Aorta (tissue), 5 donors: Measurements from ENCODE around the gene ERP27. TPM values are rescaled to one million over a fixed set of nuclear protein-coding genes. Genes with fewer than 3 reads are reported as not detected.
A peak's percentile ranks its signal among the peaks of the same experiment; 100 is the strongest.

Experiments used
- ATAC-seq: fragments of 200-7000 bp; cut with Tn5 transposase; one replicate; pipeline ENCODE4 v1.9.1; 2022; ENCODE audit warnings: moderate library complexity; ENCODE audit not compliant: low FRiP score
- DNase-seq, 2 donors: peaks; one replicate each; pipeline ENCODE4 v3.0.0-alpha.2; 2020
- H3K27ac ChIP-seq, 2 donors: one replicate each; pipeline ENCODE4 v1.5.1; 2013; ENCODE audit warnings: low read length in 2 of 2, mild to moderate bottlenecking in 2 of 2, moderate library complexity in 2 of 2, control low read depth in 1 of 2, inconsistent platforms in 1 of 2, low read depth in 1 of 2
- H3K27me3 ChIP-seq, 2 donors: one replicate each; pipeline ENCODE4 v1.6.1; 2013; ENCODE audit warnings: control low read depth in 1 of 2, low read length in 1 of 2, mild to moderate bottlenecking in 1 of 2, moderate library complexity in 1 of 2; ENCODE audit not compliant: insufficient read depth in 2 of 2, control insufficient read depth in 1 of 2
- H3K36me3 ChIP-seq, 2 donors: one replicate each; pipeline ENCODE4 v1.6.1; 2013; ENCODE audit warnings: control low read depth in 1 of 2, low read length in 1 of 2, mild to moderate bottlenecking in 1 of 2; ENCODE audit not compliant: insufficient read depth in 2 of 2, control insufficient read depth in 1 of 2
- H3K4me1 ChIP-seq, 2 donors: one replicate each; pipeline ENCODE4 v1.6.1; 2013; ENCODE audit warnings: low read length in 2 of 2, control low read depth in 1 of 2, mild to moderate bottlenecking in 1 of 2, moderate library complexity in 1 of 2; ENCODE audit not compliant: insufficient read depth in 2 of 2, control insufficient read depth in 1 of 2
- H3K4me3 ChIP-seq, 2 donors: one replicate each; pipeline ENCODE4 v1.5.1; 2013; ENCODE audit warnings: low read length in 2 of 2, control low read depth in 1 of 2, mild to moderate bottlenecking in 1 of 2
- H3K9me3 ChIP-seq: one replicate; pipeline ENCODE4 v1.6.1; 2013; ENCODE audit warnings: mild to moderate bottlenecking, low read length; ENCODE audit not compliant: control insufficient read depth
- WGBS, 2 donors: extraction: QIAGEN DNeasy Blood & Tissue Kit; methylation state at CpG; one replicate each; pipeline ENCODE4 v1.1.7; 2013; 5-methylcytosine and 5-hydroxymethylcytosine counted together
- intact Hi-C, 2 donors: fragments of 100-400 bp; cut with DNase I; formaldehyde crosslinking; loops; one replicate each; pipeline versions ENCODE4 v1.14.2 to v1.15.0; 2022
- polyA plus RNA-seq, 2 donors: library from polyadenylated mRNA; stranded (reverse); fragments of 200-250 nt; gene quantifications; one replicate each; pipeline ENCODE4 v1.2.3, GENCODE V29; 2013
- total RNA-seq, 2 donors: library from RNA; stranded (reverse); fragmentation: NEBNext Ultra II Directional; extraction: Animal tissue kit (Norgen Biotek cat#: 25700); gene quantifications; one replicate each; pipeline ENCODE4 v1.2.1, GENCODE V29; 2021
- donor health status: healthy with polysubstance abuse.
- donor health status: Bipolar disorder and iron deficiency.
- donor health status: DM: no; HTN: no; CAD: no.
- donor health status: DM: no; HTN: no; CAD: no.
- donor health status: DM: yes; HTN: yes; CAD: no.

ERP27 gene
- total and polyA plus RNA-seq, 4 donors, result 0.20 to 5.3 (median 2.2) TPM

GRCh38 chr12:14910090-14910915 is 28.0 kb downstream of the ERP27 start:
- intact Hi-C loops, result no loop called here
- no peaks in the 10 kb centered on the region for H3K36me3 ChIP-seq
- DNase-seq (no peak), ATAC-seq (no peak)
- H3K4me3 ChIP-seq, result no peak overlapping the region
- H3K27ac ChIP-seq, result no peak overlapping the region
- WGBS, 2 donors, result 93 to 94% methylated on average over 5 of the region's 5 CpGs
- H3K9me3 ChIP-seq, result no peaks in the 10 kb centered on the region
- no peaks in the 10 kb centered on the region for H3K4me1 ChIP-seq
- no peaks in the 10 kb centered on the region for H3K27me3 ChIP-seq

- no peak overlapping the region for H3K4me3 ChIP-seq
- no peak for DNase-seq
- peaks cover 0 to 4% of the 10 kb centered on the region in 2 donors for H3K4me1 ChIP-seq
- 94 to 96% methylated on average over 1 of the region's 1 CpG for WGBS, 2 donors
- H3K27me3 ChIP-seq, result no peaks in the 10 kb centered on the region
- H3K36me3 ChIP-seq, result no peaks in the 10 kb centered on the region
- no peak overlapping the region for H3K27ac ChIP-seq
- no peak for ATAC-seq
- intact Hi-C loops, result no loop called here
- no peaks in the 10 kb centered on the region for H3K9me3 ChIP-seq
Observed at GRCh38 chr12:14907953-14908352, 30.4 kb downstream of the ERP27 start.

- WGBS, 2 donors, result 57% methylated on average over 5 of the region's 5 CpGs
- no peak for DNase-seq
- H3K27ac ChIP-seq, result peak overlapping the region in 1 of 2 donors; percentile 57
- no peaks in the 10 kb centered on the region for H3K27me3 ChIP-seq
- intact Hi-C loops, result no loop called here
- no peaks in the 10 kb centered on the region for H3K9me3 ChIP-seq
- H3K4me1 ChIP-seq, result peaks cover 0 to 4% of the 10 kb centered on the region in 2 donors
- no peak overlapping the region for H3K4me3 ChIP-seq
- no peak for ATAC-seq
- H3K36me3 ChIP-seq, result no peaks in the 10 kb centered on the region
Observed at GRCh38 chr12:14906114-14906513, 32.2 kb downstream of the ERP27 start.

- intact Hi-C loops, result no loop called here
- 8 to 16% methylated on average over 5 of the region's 5 CpGs for WGBS, 2 donors
- peak overlapping the region in 1 of 2 donors; percentile 10 for H3K4me3 ChIP-seq
- DNase-seq, result no peak
- no peaks in the 10 kb centered on the region for H3K9me3 ChIP-seq
- ATAC-seq, result peak; percentile 37
- peak overlapping the region; percentile 7 to 19 for H3K27ac ChIP-seq
- H3K27me3 ChIP-seq, result no peaks in the 10 kb centered on the region
- H3K4me1 ChIP-seq, result peaks cover 0 to 4% of the 10 kb centered on the region in 2 donors
- H3K36me3 ChIP-seq, result no peaks in the 10 kb centered on the region
Observed at GRCh38 chr12:14905269-14906004, 32.9 kb downstream of the ERP27 start.

GRCh38 chr12:14904854-14905253 is 33.5 kb downstream of the ERP27 start:
- H3K27me3 ChIP-seq, result no peaks in the 10 kb centered on the region
- H3K9me3 ChIP-seq, result no peaks in the 10 kb centered on the region
- H3K27ac ChIP-seq, result no peak overlapping the region
- H3K4me3 ChIP-seq, result no peak overlapping the region
- intact Hi-C loops, result no loop called here
- no peaks in the 10 kb centered on the region for H3K36me3 ChIP-seq
- peaks cover 0 to 4% of the 10 kb centered on the region in 2 donors for H3K4me1 ChIP-seq
- DNase-seq, result no peak
- WGBS, 2 donors, result 43 to 44% methylated on average over 8 of the region's 8 CpGs
- ATAC-seq, result no peak

- H3K36me3 ChIP-seq, result no peaks in the 10 kb centered on the region
- H3K9me3 ChIP-seq, result no peaks in the 10 kb centered on the region
- no peak for ATAC-seq
- H3K4me3 ChIP-seq, result no peak overlapping the region
- H3K27me3 ChIP-seq, result no peaks in the 10 kb centered on the region
- intact Hi-C loops, result no loop called here
- peak overlapping the region in 1 of 2 donors; percentile 75 for H3K27ac ChIP-seq
- H3K4me1 ChIP-seq, result peaks cover 0 to 4% of the 10 kb centered on the region in 2 donors
- 73 to 77% methylated on average over 5 of the region's 5 CpGs for WGBS, 2 donors
- no peak for DNase-seq
Observed at GRCh38 chr12:14903386-14904098, 34.8 kb downstream of the ERP27 start.

GRCh38 chr12:14902465-14902864 is 35.9 kb downstream of the ERP27 start:
- no peak overlapping the region for H3K4me3 ChIP-seq
- DNase-seq, result no peak
- intact Hi-C loops, result no loop called here
- H3K9me3 ChIP-seq, result no peaks in the 10 kb centered on the region
- 48% methylated on average over 2 of the region's 2 CpGs for WGBS, 2 donors
- ATAC-seq, result no peak
- H3K36me3 ChIP-seq, result no peaks in the 10 kb centered on the region
- H3K4me1 ChIP-seq, result peaks cover 0 to 4% of the 10 kb centered on the region in 2 donors
- H3K27me3 ChIP-seq, result no peaks in the 10 kb centered on the region
- H3K27ac ChIP-seq, result no peak overlapping the region

GRCh38 chr12:14901228-14901562 is 37.1 kb downstream of the ERP27 start:
- H3K27ac ChIP-seq, result peak overlapping the region in 1 of 2 donors; percentile 28
- 78 to 98% methylated on average over 1 of the region's 1 CpG for WGBS, 2 donors
- ATAC-seq (peak; percentile 42), DNase-seq (no peak)
- H3K9me3 ChIP-seq, result no peaks in the 10 kb centered on the region
- intact Hi-C loops, result no loop called here
- H3K4me3 ChIP-seq, result no peak overlapping the region
- H3K4me1 ChIP-seq, result peaks cover 3 to 4% of the 10 kb centered on the region in 2 donors
- no peaks in the 10 kb centered on the region for H3K36me3 ChIP-seq
- H3K27me3 ChIP-seq, result no peaks in the 10 kb centered on the region
